ENCODE data around the gene DNA2. TPM values are rescaled to one million over a fixed set of nuclear protein-coding genes. Genes with fewer than 3 reads are reported as not detected.

The DNA2 gene
- total RNA-seq, 2 donors from 2014 or later, result 37.3 to 64.6 TPM

DNA sequence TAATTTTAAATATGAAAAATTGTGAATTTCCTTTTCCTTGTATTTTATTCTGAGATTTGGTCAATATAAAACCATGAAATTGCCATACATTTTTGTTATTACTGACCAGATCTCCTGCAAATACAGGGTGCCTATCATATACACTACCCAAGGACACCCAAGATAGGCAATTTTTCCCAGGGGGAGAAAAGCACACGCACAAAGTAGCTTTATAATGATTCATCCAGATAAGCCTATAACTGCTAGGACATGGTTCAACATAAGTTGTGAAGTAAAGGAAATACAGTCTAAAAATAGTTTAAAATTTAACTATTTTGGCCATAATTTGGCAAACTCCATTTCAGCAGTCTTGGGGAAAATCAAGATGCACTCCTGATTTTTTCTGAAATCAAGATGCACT lies 69.5 kb downstream of the DNA2 start:
- Histone ChIP-seq H3K9ac (ENCODE audit: extremely low read depth, low read length, poor library complexity, severe bottlenecking) (no peak overlapping the region), H3K36me3 (ENCODE audit: control insufficient read depth, insufficient read depth, low read length) (peaks cover 33% of the 10 kb centered on the region), H3K4me1 (ENCODE audit: control insufficient read depth, insufficient read depth, low read length) (no peaks in the 10 kb centered on the region), H3K27me3 (ENCODE audit: control insufficient read depth, insufficient read depth, low read length, poor library complexity, severe bottlenecking) (no peaks in the 10 kb centered on the region), H3K27ac (ENCODE audit: low read depth, low read length) (no peak overlapping the region), H3K4me3 (ENCODE audit: low read length) (no peak overlapping the region), H3K9me3 (ENCODE audit: control insufficient read depth, low read length) (no peaks in the 10 kb centered on the region)
- TF ChIP-seq, protein P1, sequence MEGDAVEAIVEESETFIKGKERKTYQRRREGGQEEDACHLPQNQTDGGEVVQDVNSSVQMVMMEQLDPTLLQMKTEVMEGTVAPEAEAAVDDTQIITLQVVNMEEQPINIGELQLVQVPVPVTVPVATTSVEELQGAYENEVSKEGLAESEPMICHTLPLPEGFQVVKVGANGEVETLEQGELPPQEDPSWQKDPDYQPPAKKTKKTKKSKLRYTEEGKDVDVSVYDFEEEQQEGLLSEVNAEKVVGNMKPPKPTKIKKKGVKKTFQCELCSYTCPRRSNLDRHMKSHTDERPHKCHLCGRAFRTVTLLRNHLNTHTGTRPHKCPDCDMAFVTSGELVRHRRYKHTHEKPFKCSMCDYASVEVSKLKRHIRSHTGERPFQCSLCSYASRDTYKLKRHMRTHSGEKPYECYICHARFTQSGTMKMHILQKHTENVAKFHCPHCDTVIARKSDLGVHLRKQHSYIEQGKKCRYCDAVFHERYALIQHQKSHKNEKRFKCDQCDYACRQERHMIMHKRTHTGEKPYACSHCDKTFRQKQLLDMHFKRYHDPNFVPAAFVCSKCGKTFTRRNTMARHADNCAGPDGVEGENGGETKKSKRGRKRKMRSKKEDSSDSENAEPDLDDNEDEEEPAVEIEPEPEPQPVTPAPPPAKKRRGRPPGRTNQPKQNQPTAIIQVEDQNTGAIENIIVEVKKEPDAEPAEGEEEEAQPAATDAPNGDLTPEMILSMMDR (conservative IDR thresholded peaks at IDR 0.05), result no peak
- H3K4me1 Mint-ChIP-seq, result peaks cover 12% of the 10 kb centered on the region
- no peak overlapping the region for H3K27ac Mint-ChIP-seq
- DNase-seq, result no peak
- H3K4me3 Mint-ChIP-seq, result no peak overlapping the region
- H3K36me3 Mint-ChIP-seq (ENCODE audit: low read depth), result peaks cover 26% of the 10 kb centered on the region
- H3K9me3 Mint-ChIP-seq, result no peaks in the 10 kb centered on the region
- 80 to 89% methylated on average over 1 of the region's 1 CpG for WGBS, 2 experiments (ENCODE audit: insufficient coverage in 1 of 2, insufficient read length in 1 of 2)
- no peaks in the 10 kb centered on the region for H3K27me3 Mint-ChIP-seq (ENCODE audit: insufficient read depth)

DNA sequence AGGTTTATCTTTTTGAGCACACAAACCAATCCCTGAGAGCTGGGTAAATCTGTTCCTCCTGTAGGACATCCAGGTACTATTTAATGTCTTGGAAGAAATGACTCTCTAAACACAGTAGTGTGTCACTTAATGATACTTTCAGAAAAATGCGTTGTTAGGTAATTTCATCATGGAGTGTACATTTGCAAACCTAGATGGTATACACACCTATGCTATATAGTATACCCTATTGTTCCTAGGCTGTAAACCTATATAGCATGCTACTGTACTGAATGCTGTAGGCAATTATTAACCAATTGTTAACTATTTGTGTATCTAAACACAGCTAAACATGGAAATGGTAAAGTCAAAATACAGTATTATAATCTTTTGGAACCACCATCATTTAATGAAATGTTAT lies 74.8 kb downstream of the DNA2 start:
- Histone ChIP-seq H3K4me3 (ENCODE audit: low read length) (no peak overlapping the region), H3K9me3 (ENCODE audit: control insufficient read depth, low read length) (no peaks in the 10 kb centered on the region), H3K9ac (ENCODE audit: extremely low read depth, low read length, poor library complexity, severe bottlenecking) (no peak overlapping the region), H3K4me1 (ENCODE audit: control insufficient read depth, insufficient read depth, low read length) (no peaks in the 10 kb centered on the region), H3K36me3 (ENCODE audit: control insufficient read depth, insufficient read depth, low read length) (peaks cover 58% of the 10 kb centered on the region), H3K27me3 (ENCODE audit: control insufficient read depth, insufficient read depth, low read length, poor library complexity, severe bottlenecking) (no peaks in the 10 kb centered on the region), H3K27ac (ENCODE audit: low read depth, low read length) (no peak overlapping the region)
- H3K36me3 Mint-ChIP-seq (ENCODE audit: low read depth), result peaks cover 63% of the 10 kb centered on the region
- no peak overlapping the region for H3K4me3 Mint-ChIP-seq
- TF ChIP-seq, protein P1 (conservative IDR thresholded peaks at IDR 0.05), result no peak
- H3K27me3 Mint-ChIP-seq (ENCODE audit: insufficient read depth), result no peaks in the 10 kb centered on the region
- 100% methylated on average over 1 of the region's 1 CpG; no CpG with 5 or more reads in 1 of the 2 experiments for WGBS, 2 experiments (ENCODE audit: insufficient coverage in 1 of 2, insufficient read length in 1 of 2)
- no peaks in the 10 kb centered on the region for H3K4me1 Mint-ChIP-seq
- no peak for DNase-seq
- no peak overlapping the region for H3K27ac Mint-ChIP-seq
- H3K9me3 Mint-ChIP-seq, result no peaks in the 10 kb centered on the region

GRCh38 chr10:68385740-68386139 lies 86.0 kb downstream of the DNA2 start:
- TF ChIP-seq, protein P1 (conservative IDR thresholded peaks at IDR 0.05), result no peak
- no peak overlapping the region for H3K9ac ChIP-seq (ENCODE audit: extremely low read depth, low read length, poor library complexity, severe bottlenecking)
- Mint-ChIP-seq H3K4me3 (no peak overlapping the region), H3K27me3 (ENCODE audit: insufficient read depth) (no peaks in the 10 kb centered on the region), H3K4me1 (no peaks in the 10 kb centered on the region), H3K36me3 (ENCODE audit: low read depth) (peaks cover 56% of the 10 kb centered on the region), H3K27ac (no peak overlapping the region), H3K9me3 (no peaks in the 10 kb centered on the region)
- H3K4me1 ChIP-seq (ENCODE audit: control insufficient read depth, insufficient read depth, low read length), result no peaks in the 10 kb centered on the region
- H3K36me3 ChIP-seq (ENCODE audit: control insufficient read depth, insufficient read depth, low read length), result peaks cover 70% of the 10 kb centered on the region
- H3K9me3 ChIP-seq (ENCODE audit: control insufficient read depth, low read length), result no peaks in the 10 kb centered on the region
- H3K27me3 ChIP-seq (ENCODE audit: control insufficient read depth, insufficient read depth, low read length, poor library complexity, severe bottlenecking), result no peaks in the 10 kb centered on the region
- WGBS, 2 experiments (ENCODE audit: insufficient coverage in 1 of 2, insufficient read length in 1 of 2), result no CpG with 5 or more reads among the region's 2 CpGs
- no peak overlapping the region for H3K27ac ChIP-seq (ENCODE audit: low read depth, low read length)
- DNase-seq, result no peak
- no peak overlapping the region for H3K4me3 ChIP-seq (ENCODE audit: low read length)
